Activated B cell treated with CpG ODN at 0.5 μM for 24 hours (primary cell): ENCODE data around the gene HP1BP3. TPM values are rescaled to one million over a fixed set of nuclear protein-coding genes. Genes with fewer than 3 reads are reported as not detected.
A peak's percentile ranks its signal among the peaks of the same experiment; 100 is the strongest.

Source experiments
- ATAC-seq: fragments of 200-7000 bp; cut with Tn5 transposase; one replicate; pipeline ENCODE4 v1.10.0; 2021; ENCODE audit warnings: low read depth, mild to moderate bottlenecking, moderate library complexity
- CTCF ChIA-PET: fragments of 350-600 bp; sonication (Branson Sonifier 250); formaldehyde crosslinking; loops from one replicate; lab custom pipeline; 2021; ENCODE audit warnings: antibody characterized with exemption; lab: Charles Lee
- POLR2A ChIA-PET: fragments of 350-600 bp; sonication (Branson Sonifier 250); formaldehyde crosslinking; loops from one replicate; lab custom pipeline; 2021; ENCODE audit warnings: antibody characterized with exemption; lab: Charles Lee
- DNase-seq: peaks from one replicate; pipeline ENCODE4 v3.0.0; 2022
- H3K27ac Mint-ChIP-seq: one replicate; pipeline ENCODE4 v1.8.0; 2020; ENCODE audit warnings: mixed read lengths
- H3K27me3 Mint-ChIP-seq: one replicate; pipeline ENCODE4 v1.8.0; 2021; ENCODE audit warnings: mixed read lengths
- H3K36me3 Mint-ChIP-seq: one replicate; pipeline ENCODE4 v1.8.0; 2021; ENCODE audit warnings: low read depth, mixed read lengths
- H3K4me1 Mint-ChIP-seq: one replicate; pipeline ENCODE4 v1.8.0; 2021; ENCODE audit warnings: mixed read lengths
- H3K4me3 Mint-ChIP-seq: one replicate; pipeline ENCODE4 v1.8.0; 2020; ENCODE audit warnings: mild to moderate bottlenecking, mixed read lengths
- H3K9me3 Mint-ChIP-seq: one replicate; pipeline ENCODE4 v1.8.0; 2020; ENCODE audit warnings: mixed read lengths
- intact Hi-C: fragments of 100-400 bp; cut with micrococcal nuclease; formaldehyde crosslinking; loops from one replicate; pipeline ENCODE4 v1.15.1; 2024
- total RNA-seq: library from RNA; stranded (reverse); gene quantifications from 2 replicates; pipeline ENCODE4 v1.2.3, GENCODE V29; 2022
- TF ChIP-seq, protein P1 (sequence below): fragments of 200-600 bp; IDR thresholded peaks from one replicate; pipeline ENCODE4 v1.8.0; 2022; ENCODE audit warnings: antibody characterized with exemption, mild to moderate bottlenecking

HP1BP3 gene, protein sequence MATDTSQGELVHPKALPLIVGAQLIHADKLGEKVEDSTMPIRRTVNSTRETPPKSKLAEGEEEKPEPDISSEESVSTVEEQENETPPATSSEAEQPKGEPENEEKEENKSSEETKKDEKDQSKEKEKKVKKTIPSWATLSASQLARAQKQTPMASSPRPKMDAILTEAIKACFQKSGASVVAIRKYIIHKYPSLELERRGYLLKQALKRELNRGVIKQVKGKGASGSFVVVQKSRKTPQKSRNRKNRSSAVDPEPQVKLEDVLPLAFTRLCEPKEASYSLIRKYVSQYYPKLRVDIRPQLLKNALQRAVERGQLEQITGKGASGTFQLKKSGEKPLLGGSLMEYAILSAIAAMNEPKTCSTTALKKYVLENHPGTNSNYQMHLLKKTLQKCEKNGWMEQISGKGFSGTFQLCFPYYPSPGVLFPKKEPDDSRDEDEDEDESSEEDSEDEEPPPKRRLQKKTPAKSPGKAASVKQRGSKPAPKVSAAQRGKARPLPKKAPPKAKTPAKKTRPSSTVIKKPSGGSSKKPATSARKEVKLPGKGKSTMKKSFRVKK
- total RNA-seq, result 179 and 183 TPM in 2 replicates

DNA sequence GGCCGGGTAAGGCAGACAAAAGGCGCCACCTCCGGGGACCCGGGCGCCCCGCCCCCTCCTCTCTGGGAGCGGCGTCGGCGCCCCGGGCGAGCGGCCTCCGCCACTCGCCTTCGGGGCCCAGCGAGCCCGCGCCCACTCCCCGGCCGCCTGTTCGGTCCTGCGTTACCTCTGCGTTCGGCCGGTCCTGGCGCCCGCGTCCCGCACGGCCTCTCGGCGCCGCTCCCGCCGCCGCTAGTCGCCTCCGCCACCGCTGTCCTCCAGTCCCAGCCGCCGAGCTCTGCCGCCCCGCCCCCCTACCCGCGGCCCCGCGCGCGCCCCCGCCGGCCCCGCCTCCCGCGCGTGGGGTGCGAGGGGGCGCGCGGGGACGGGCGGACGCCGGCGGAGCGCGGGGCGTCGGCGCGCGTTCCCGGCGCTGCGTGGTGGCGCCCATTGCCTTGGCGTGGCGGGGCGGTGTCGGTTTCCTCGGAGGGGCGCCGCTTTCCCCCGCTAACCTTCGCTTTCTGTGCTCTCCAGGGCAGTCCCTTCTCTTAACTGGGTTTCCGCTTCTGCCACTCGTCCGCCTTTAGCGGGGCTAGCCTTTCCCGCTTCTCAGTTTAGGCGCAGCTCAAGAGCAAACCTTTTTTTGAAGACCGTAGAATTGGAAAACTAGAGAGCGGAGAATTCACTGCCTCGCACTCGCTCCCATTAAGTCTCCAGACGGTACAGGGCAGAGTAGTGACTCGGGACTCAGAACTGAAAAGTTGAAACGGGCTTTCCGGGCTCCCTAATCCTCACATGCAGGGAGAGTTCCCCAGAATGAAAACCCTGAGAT, at the start of gene HP1BP3:
TSS of gene HP1BP3 (minus strand) at position 279 of the 811 bp plus-strand sequence. CDS start 6,867 bp downstream, outside the sequence.
- H3K9me3 Mint-ChIP-seq, result no peaks in the 10 kb centered on the region
- peaks cover 8% of the 10 kb centered on the region for H3K36me3 Mint-ChIP-seq
- peaks cover 34% of the 10 kb centered on the region for H3K4me1 Mint-ChIP-seq
- H3K4me3 Mint-ChIP-seq, result peak within 1 kb of the TSS; percentile 99
- intact Hi-C loops, result loop anchor here (2.0 to 5.0 kb wide), 5 partner anchors 90 to 995 kb away; partner anchors contain the start of genes EIF4G3, MUL1 and USP48
- H3K27ac Mint-ChIP-seq, result peak within 1 kb of the TSS; percentile 97
- no peaks in the 10 kb centered on the region for H3K27me3 Mint-ChIP-seq
- TF ChIP-seq, protein P1, sequence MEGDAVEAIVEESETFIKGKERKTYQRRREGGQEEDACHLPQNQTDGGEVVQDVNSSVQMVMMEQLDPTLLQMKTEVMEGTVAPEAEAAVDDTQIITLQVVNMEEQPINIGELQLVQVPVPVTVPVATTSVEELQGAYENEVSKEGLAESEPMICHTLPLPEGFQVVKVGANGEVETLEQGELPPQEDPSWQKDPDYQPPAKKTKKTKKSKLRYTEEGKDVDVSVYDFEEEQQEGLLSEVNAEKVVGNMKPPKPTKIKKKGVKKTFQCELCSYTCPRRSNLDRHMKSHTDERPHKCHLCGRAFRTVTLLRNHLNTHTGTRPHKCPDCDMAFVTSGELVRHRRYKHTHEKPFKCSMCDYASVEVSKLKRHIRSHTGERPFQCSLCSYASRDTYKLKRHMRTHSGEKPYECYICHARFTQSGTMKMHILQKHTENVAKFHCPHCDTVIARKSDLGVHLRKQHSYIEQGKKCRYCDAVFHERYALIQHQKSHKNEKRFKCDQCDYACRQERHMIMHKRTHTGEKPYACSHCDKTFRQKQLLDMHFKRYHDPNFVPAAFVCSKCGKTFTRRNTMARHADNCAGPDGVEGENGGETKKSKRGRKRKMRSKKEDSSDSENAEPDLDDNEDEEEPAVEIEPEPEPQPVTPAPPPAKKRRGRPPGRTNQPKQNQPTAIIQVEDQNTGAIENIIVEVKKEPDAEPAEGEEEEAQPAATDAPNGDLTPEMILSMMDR, result no peak
- ChIA-PET POLR2A (interaction anchor here (0.5 to 3.0 kb wide), 16 partner anchors 11 to 1734 kb away, joined by 3 to 20 read pairs (median 4); partner anchors contain the start of genes DDOST, KIF17, PINK1 and SH2D5), CTCF (interaction anchor here (0.8 kb wide), 1 partner anchor 408 kb away, joined by 3 read pairs; no protein-coding TSS in a partner anchor)
- ATAC-seq, result peak; percentile 64
- peak; percentile 97 for DNase-seq

DNA sequence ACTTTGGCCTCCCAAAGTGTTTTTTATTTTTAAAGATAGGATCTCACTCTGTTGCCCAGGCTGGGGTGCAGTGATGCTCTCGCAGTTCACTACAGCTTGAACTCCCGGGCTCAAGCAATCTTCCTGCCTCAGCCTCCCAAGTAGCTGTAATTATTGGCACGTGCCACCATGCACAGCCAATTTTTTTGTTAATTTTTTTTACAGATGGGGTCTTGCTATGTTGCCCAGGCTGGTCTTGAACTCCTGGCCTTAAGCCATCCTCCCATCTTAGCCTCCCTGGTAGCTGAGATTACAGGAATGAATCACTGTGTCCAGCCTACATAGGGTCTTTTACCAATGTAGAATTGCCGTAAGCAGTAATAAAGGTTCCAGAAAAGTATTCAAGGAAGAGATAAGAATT, 49.1 kb upstream of the HP1BP3 start:
- Mint-ChIP-seq H3K9me3 (no peaks in the 10 kb centered on the region), H3K4me1 (no peaks in the 10 kb centered on the region), H3K36me3 (peaks cover 55% of the 10 kb centered on the region), H3K4me3 (no peak overlapping the region), H3K27ac (no peak overlapping the region), H3K27me3 (no peaks in the 10 kb centered on the region)
- ATAC-seq (no peak), DNase-seq (no peak)
- TF ChIP-seq, protein P1, result no peak
- POLR2A ChIA-PET, result no interaction called here
- CTCF ChIA-PET, result interaction anchor here (1.0 kb wide), 1 partner anchor 359 kb away, joined by 3 read pairs; no protein-coding TSS in a partner anchor
- intact Hi-C loops, result no loop called here

DNA sequence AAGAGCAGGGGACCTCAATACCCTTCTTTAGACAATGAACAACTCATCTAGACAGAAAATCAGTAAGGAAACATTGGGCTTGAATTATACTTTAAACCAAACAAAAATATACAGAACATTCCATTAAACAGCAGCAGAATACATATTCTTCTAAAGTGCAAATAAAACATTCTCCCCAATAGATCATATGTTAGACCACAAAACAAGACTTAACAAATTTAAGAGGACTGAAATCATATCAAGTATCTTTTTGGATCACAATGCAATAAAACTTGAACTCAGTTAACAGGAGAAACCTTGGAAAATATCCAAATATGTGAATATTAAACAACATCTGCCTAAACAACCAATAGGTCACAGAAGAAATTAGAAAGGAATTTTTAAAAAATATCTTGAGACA, 47.7 kb upstream of the HP1BP3 start:
- Mint-ChIP-seq H3K4me1 (no peaks in the 10 kb centered on the region), H3K4me3 (no peak overlapping the region), H3K27me3 (no peaks in the 10 kb centered on the region), H3K27ac (no peak overlapping the region), H3K9me3 (no peaks in the 10 kb centered on the region), H3K36me3 (peaks cover 45% of the 10 kb centered on the region)
- TF ChIP-seq, protein P1, result no peak
- CTCF ChIA-PET, result no interaction called here
- DNase-seq (no peak), ATAC-seq (no peak)
- POLR2A ChIA-PET, result no interaction called here
- intact Hi-C loops, result no loop called here

DNA sequence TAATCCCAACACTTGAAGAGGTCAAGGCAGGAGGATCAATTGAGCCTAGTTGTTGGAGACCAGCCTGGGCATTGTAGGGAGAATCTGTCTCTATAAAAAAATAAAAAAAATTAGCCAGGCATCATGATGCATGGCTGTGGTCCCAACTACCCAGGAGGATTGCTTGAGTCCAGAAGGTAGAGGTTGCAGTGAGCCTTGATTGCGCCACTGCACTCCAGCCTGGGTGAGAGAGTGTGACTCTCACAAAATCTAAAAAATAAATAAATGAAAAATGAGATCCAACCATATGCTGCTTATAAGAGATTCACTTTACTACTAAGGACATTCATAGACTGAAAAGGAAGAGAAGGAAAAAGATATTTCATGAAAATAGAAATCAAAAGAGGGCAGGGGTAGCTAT, 47.1 kb upstream of the HP1BP3 start:
- Mint-ChIP-seq H3K4me1 (no peaks in the 10 kb centered on the region), H3K27me3 (no peaks in the 10 kb centered on the region), H3K36me3 (peaks cover 49% of the 10 kb centered on the region), H3K9me3 (no peaks in the 10 kb centered on the region), H3K27ac (no peak overlapping the region), H3K4me3 (no peak overlapping the region)
- no peak for ATAC-seq
- no peak for DNase-seq
- intact Hi-C loops, result no loop called here
- TF ChIP-seq, protein P1, result no peak
- CTCF ChIA-PET, result no interaction called here
- POLR2A ChIA-PET, result no interaction called here
